Testis (tissue), 3 donors: Measurements from ENCODE around the gene MYL7. TPM values are rescaled to one million over a fixed set of nuclear protein-coding genes. Genes with fewer than 3 reads are reported as not detected.
"Not testable (repeated sequence)": the region's sequence is repeated elsewhere in the genome, so short reads cannot be mapped to it uniquely, and the experiment has no call there.

Source experiments
- DNase-seq: peaks from one replicate; pipeline ENCODE4 v3.0.0-alpha.2; 2019
- H3K27ac ChIP-seq, 2 donors: fragments of 200-600 bp; sonication (generic); one replicate each; pipeline ENCODE4 v1.5.1; 2019
- H3K27me3 ChIP-seq: fragments of 200-600 bp; sonication (generic); one replicate; pipeline ENCODE4 v1.5.1; 2019
- H3K36me3 ChIP-seq: fragments of 200-600 bp; sonication (generic); one replicate; pipeline ENCODE4 v1.5.1; 2017; ENCODE audit warnings: low read depth; ENCODE audit errors: missing control alignments
- H3K4me1 ChIP-seq: fragments of 200-600 bp; sonication (generic); one replicate; pipeline ENCODE4 v1.5.1; 2019
- H3K4me3 ChIP-seq, 2 donors: fragments of 200-600 bp; sonication (generic); one replicate each; pipeline ENCODE4 v1.5.1; 2017 to 2019
- H3K9me3 ChIP-seq: fragments of 200-600 bp; sonication (generic); one replicate; pipeline ENCODE4 v1.5.1; 2017
- CTCF ChIP-seq, 3 experiments: fragments of 450-650 bp in 2 of 3; fragments of 200-600 bp in 1 of 3; sonication (generic) in 1 of 3; IDR thresholded peaks; one replicate each; pipeline ENCODE4 v1.5.1; 2016 to 2019; ENCODE audit warnings: antibody characterized with exemption in 3 of 3, mild to moderate bottlenecking in 2 of 3, moderate library complexity in 1 of 3
- POLR2A ChIP-seq: fragments of 450-650 bp; IDR thresholded peaks from one replicate; pipeline ENCODE4 v1.6.1; 2017; ENCODE audit warnings: antibody characterized with exemption, mild to moderate bottlenecking, moderate library complexity
- WGBS, 2 donors: methylation state at CpG; one replicate each; pipeline ENCODE4 v1.1.5; 2018; 5-methylcytosine and 5-hydroxymethylcytosine counted together
- intact Hi-C: fragments of 100-400 bp; cut with DNase I; formaldehyde crosslinking; loops from one replicate; pipeline ENCODE4 v1.15.1; 2023; ENCODE audit warnings: low total_unique reads
- polyA plus RNA-seq: library from polyadenylated mRNA; stranded (reverse); fragments of 350-450 nt; fragmentation: Illumina TruSeq; extraction: RNeasy Lipid Tissue Mini Kit (QIAGEN cat#74804); gene quantifications from one replicate; pipeline ENCODE4 v1.2.3, GENCODE V29; 2014; ENCODE audit warnings: low read depth, low replicate concordance; ENCODE audit not compliant: insufficient read depth
- total RNA-seq, 2 donors: library from RNA; depleted of rRNA; stranded (reverse); fragments of >200 nt; gene quantifications; one replicate each; pipeline ENCODE4 v1.2.3, GENCODE V29; 2016

MYL7 gene
- total and polyA plus RNA-seq, 3 donors from 2014 or later: 1.5 to 1.7 TPM; not detected in 1

- Histone ChIP-seq H3K4me3 (no peak overlapping the region), H3K9me3 (no peaks in the 10 kb centered on the region), H3K27ac (no peak overlapping the region), H3K36me3 (no peaks in the 10 kb centered on the region), H3K4me1 (peaks cover 17% of the 10 kb centered on the region), H3K27me3 (no peaks in the 10 kb centered on the region)
- no peak for TF ChIP-seq CTCF (IDR thresholded peaks at IDR 0.05)
- no peak for TF ChIP-seq POLR2A
- intact Hi-C loops: no loop called here
- DNase-seq: no peak
Observed at GRCh38 chr7:44127161-44127560, 14.0 kb downstream of the MYL7 start.

- H3K4me1 ChIP-seq: peaks cover 12% of the 10 kb centered on the region
- H3K9me3 ChIP-seq, H3K27me3 ChIP-seq, DNase-seq, H3K27ac ChIP-seq, H3K4me3 ChIP-seq, H3K36me3 ChIP-seq, intact Hi-C loops: not testable (repeated sequence)
- WGBS, 2 donors: 94 to 96% methylated on average over 4 of the region's 4 CpGs
Observed at GRCh38 chr7:44126574-44126973, 14.6 kb downstream of the MYL7 start.

- DNase-seq: no peak
- TF ChIP-seq POLR2A (no peak), CTCF (IDR thresholded peaks at IDR 0.05) (no peak)
- Histone ChIP-seq H3K27ac (no peak overlapping the region), H3K4me1 (peaks cover 8% of the 10 kb centered on the region), H3K9me3 (no peaks in the 10 kb centered on the region), H3K4me3 (no peak overlapping the region), H3K27me3 (no peaks in the 10 kb centered on the region), H3K36me3 (no peaks in the 10 kb centered on the region)
- intact Hi-C loops: no loop called here
- 86 to 94% methylated on average over 6 of the region's 6 CpGs for WGBS, 2 donors
Observed at GRCh38 chr7:44124822-44125202, 16.3 kb downstream of the MYL7 start.

GRCh38 chr7:44123190-44124003, 17.7 kb downstream of the MYL7 start, which contains the start of gene POLD2:
Gene POLD2 (minus strand): TSS chr7:44123548. CDS start chr7:44122053, 1,495 bp downstream.
- no peaks in the 10 kb centered on the region for H3K36me3 ChIP-seq
- WGBS, 2 donors: 0 to 1% methylated on average over 21 to 68 of the region's 86 CpGs
- no peaks in the 10 kb centered on the region for H3K9me3 ChIP-seq
- peak within 1 kb of the TSS; percentile 63 to 75 for H3K27ac ChIP-seq
- no peaks in the 10 kb centered on the region for H3K27me3 ChIP-seq
- H3K4me3 ChIP-seq: peak within 1 kb of the TSS; percentile 59 to 80
- H3K4me1 ChIP-seq: peaks cover 8% of the 10 kb centered on the region
- peak; percentile 99 for DNase-seq
- TF ChIP-seq POLR2A (no peak), CTCF (IDR thresholded peaks at IDR 0.05) (peak in 1 of 3 experiments; percentile 2)
- intact Hi-C loops: no loop called here

DNA sequence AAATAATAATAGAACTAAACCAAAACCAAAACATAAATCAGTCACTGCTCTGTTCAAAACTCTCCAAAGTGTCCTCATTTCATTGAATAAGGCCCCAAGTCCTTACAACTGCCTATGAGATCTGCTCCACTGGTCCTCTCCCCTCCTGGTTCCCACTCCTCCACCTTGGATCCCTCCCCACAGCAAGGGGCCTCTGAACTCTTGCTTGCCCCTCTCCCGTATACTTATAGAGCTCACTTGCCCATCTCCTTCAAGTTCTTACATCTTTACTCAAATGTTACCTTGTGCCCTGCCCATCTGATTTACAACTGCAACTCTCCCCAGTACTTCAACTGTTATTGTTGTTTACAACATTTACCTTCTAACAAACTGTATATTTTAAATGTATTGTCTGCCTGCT, 18.6 kb downstream of the MYL7 start:
- no peaks in the 10 kb centered on the region for H3K27me3 ChIP-seq
- WGBS, 2 donors: 33 to 36% methylated on average over 1 of the region's 1 CpG
- H3K36me3 ChIP-seq: no peaks in the 10 kb centered on the region
- peaks cover 8% of the 10 kb centered on the region for H3K4me1 ChIP-seq
- intact Hi-C loops: no loop called here
- no peak for DNase-seq
- peak overlapping the region in 1 of 2 donors; percentile 80 for H3K4me3 ChIP-seq
- H3K9me3 ChIP-seq: no peaks in the 10 kb centered on the region
- peak overlapping the region; percentile 63 to 75 for H3K27ac ChIP-seq
- TF ChIP-seq CTCF (IDR thresholded peaks at IDR 0.05) (no peak), POLR2A (no peak)
